Coronary artery (tissue), 2 donors: ENCODE results near the gene CRYBA2.

Experiments used
- DNase-seq: peaks from one replicate; pipeline ENCODE4 v3.0.0-alpha.2; 2017; ENCODE audit warnings: low spot score
- H3K27ac ChIP-seq, 2 donors: fragments of 200-600 bp; sonication (generic); one replicate each; pipeline ENCODE4 v1.5.1; 2016 to 2019
- H3K4me3 ChIP-seq: fragments of 200-600 bp; sonication (generic); 2 replicates; pipeline ENCODE4 v1.5.1; 2016; ENCODE audit warnings: mild to moderate bottlenecking, moderate library complexity
- CTCF ChIP-seq: fragments of 200-600 bp; sonication (generic); IDR thresholded peaks from one replicate; pipeline ENCODE4 v1.5.1; 2019; ENCODE audit warnings: antibody characterized with exemption

CRYBA2 gene

GRCh38 chr2:219018286-219018685 lies 25.1 kb upstream of the CRYBA2 start:
- no peak overlapping the region for H3K27ac ChIP-seq

GRCh38 chr2:219017201-219017931 lies 24.1 kb upstream of the CRYBA2 start:
- H3K4me3 ChIP-seq: no peak overlapping the region
- no peak overlapping the region for H3K27ac ChIP-seq
- TF ChIP-seq CTCF: no peak
- no peak for DNase-seq

More at GRCh38 chr2:219018286-219018685, 25.1 kb upstream of the CRYBA2 start:
- no peak for DNase-seq
- no peak for TF ChIP-seq CTCF
- H3K4me3 ChIP-seq: no peak overlapping the region

GRCh38 chr2:219016721-219017120 lies 23.5 kb upstream of the CRYBA2 start:
- DNase-seq: no peak
- TF ChIP-seq CTCF: no peak
- H3K4me3 ChIP-seq: no peak overlapping the region
- H3K27ac ChIP-seq: no peak overlapping the region

DNA sequence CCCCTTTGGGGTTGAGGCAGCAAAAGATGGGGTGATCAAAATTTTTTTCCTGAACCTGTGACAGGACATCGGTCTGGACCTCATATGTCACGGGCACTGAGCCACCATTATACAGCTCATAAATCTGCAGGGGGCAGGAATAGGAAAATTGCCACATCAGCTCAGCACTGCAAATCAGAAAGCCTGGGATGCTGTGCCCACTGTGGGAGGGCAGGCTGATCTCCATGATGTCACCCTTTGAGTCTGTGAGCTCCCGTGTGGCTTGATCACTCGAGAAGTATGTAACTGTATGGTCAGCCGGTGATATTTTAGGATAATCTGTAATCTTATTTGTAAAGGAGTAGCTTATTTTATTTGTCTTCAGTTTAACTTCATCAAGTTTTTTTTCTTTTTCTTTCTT lies 17.7 kb upstream of the CRYBA2 start:
- no peak overlapping the region for H3K4me3 ChIP-seq
- no peak for TF ChIP-seq CTCF
- DNase-seq: no peak
- H3K27ac ChIP-seq: no peak overlapping the region

GRCh38 chr2:219010162-219010756 lies 17.0 kb upstream of the CRYBA2 start:
- H3K4me3 ChIP-seq: no peak overlapping the region
- H3K27ac ChIP-seq: no peak overlapping the region
- no peak for DNase-seq
- TF ChIP-seq CTCF: no peak

GRCh38 chr2:219009294-219009693 lies 16.1 kb upstream of the CRYBA2 start:
- DNase-seq: no peak
- no peak overlapping the region for H3K27ac ChIP-seq
- no peak for TF ChIP-seq CTCF
- H3K4me3 ChIP-seq: no peak overlapping the region

DNA sequence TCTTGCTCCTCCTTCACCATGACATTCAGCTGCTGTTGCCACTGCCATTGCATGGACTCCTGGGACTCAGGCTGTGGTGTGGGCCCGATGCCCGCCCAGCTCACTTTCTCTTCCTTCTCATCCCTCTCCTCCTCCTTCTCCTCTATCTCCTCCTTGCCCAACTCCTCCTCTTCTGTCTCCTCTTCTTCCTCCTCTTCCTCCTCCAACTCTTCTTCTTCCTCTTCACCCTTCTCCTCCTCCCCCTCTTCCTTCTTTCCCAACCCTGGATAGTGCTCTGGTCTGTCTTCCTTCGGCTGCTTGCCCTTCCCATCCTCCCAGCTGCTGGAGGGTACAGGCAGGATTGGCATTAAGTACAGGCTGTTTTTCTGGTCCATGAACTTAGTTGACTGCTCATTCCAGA lies 10.8 kb upstream of the CRYBA2 start:
- DNase-seq: no peak
- Histone ChIP-seq H3K4me3 (no peak overlapping the region), H3K27ac (no peak overlapping the region)
- TF ChIP-seq CTCF: no peak
